Esophagus muscularis mucosa (tissue), 4 donors: Measurements from ENCODE around the gene NUP98. TPM values are rescaled to one million over a fixed set of nuclear protein-coding genes. Genes with fewer than 3 reads are reported as not detected.
"Not testable (repeated sequence)": the region's sequence is repeated elsewhere in the genome, so short reads cannot be mapped to it uniquely, and the experiment has no call there.

ENCODE experiments used
- DNase-seq: peaks from one replicate; pipeline ENCODE4 v3.0.0-alpha.2; 2017; ENCODE audit errors: extremely low spot score
- H3K27ac ChIP-seq, 4 donors: fragments of 200-600 bp; sonication (generic); replicated peaks in 1 of 4; 1 replicate in 3 of 4; 2 replicates in 1 of 4; pipeline ENCODE4 v1.5.1; 2016 to 2019; ENCODE audit warnings: mild to moderate bottlenecking in 1 of 4
- H3K27me3 ChIP-seq, 4 donors: fragments of 200-600 bp; sonication (generic); one replicate each; pipeline versions ENCODE4 v1.5.1 to v1.6.0; 2016 to 2019
- H3K36me3 ChIP-seq, 4 donors: fragments of 200-600 bp; sonication (generic); one replicate each; pipeline ENCODE4 v1.5.1; 2016 to 2019
- H3K4me1 ChIP-seq, 4 donors: fragments of 200-600 bp; sonication (generic); one replicate each; pipeline ENCODE4 v1.5.1; 2016 to 2019
- H3K4me3 ChIP-seq, 4 donors: fragments of 200-600 bp; sonication (generic); 1 replicate in 2 of 4; 2 replicates in 2 of 4; pipeline ENCODE4 v1.5.1; 2016 to 2019; ENCODE audit warnings: mild to moderate bottlenecking in 4 of 4, moderate library complexity in 1 of 4
- H3K9me3 ChIP-seq, 4 donors: fragments of 200-600 bp; sonication (generic); 1 replicate in 3 of 4; 2 replicates in 1 of 4; pipeline ENCODE4 v1.5.1; 2016 to 2019
- CTCF ChIP-seq, 3 experiments: fragments of 200-600 bp in 2 of 3; fragments of 450-650 bp in 1 of 3; sonication (generic) in 2 of 3; IDR thresholded peaks; one replicate each; pipeline ENCODE4 v1.5.1; 2017 to 2019; ENCODE audit warnings: antibody characterized with exemption in 3 of 3, mild to moderate bottlenecking in 2 of 3, moderate library complexity in 1 of 3
- EP300 ChIP-seq: sonication (generic); formaldehyde crosslinking; IDR thresholded peaks from one replicate; pipeline ENCODE4 v1.6.1; 2017; ENCODE audit warnings: antibody characterized with exemption
- POLR2A ChIP-seq: fragments of 450-650 bp; IDR thresholded peaks from one replicate; pipeline ENCODE4 v1.6.1; 2017; ENCODE audit warnings: antibody characterized with exemption, moderate library complexity, mild to moderate bottlenecking, low read depth
- POLR2AphosphoS5 ChIP-seq, 2 donors: sonication (generic); formaldehyde crosslinking; IDR thresholded peaks; one replicate each; pipeline ENCODE4 v1.6.1; 2017; ENCODE audit warnings: antibody characterized with exemption in 2 of 2
- WGBS: methylation state at CpG from one replicate; pipeline ENCODE4 v1.1.5; 2018; 5-methylcytosine and 5-hydroxymethylcytosine counted together
- intact Hi-C: fragments of 100-400 bp; cut with DNase I; formaldehyde crosslinking; loops from one replicate; pipeline ENCODE4 v1.15.1; 2023
- total RNA-seq, 4 donors: library from RNA; depleted of rRNA; stranded (reverse); fragments of >200 nt; gene quantifications; one replicate each; pipeline versions ENCODE4 v1.1.0 to v1.2.1, GENCODE V29; 2016

NUP98 gene
- total RNA-seq, 4 donors from 2014 or later: 67.7 to 117 (median 89.8) TPM

GRCh38 chr11:3659595-3660515 lies 137.5 kb downstream of the NUP98 start:
- DNase-seq: no peak
- Histone ChIP-seq H3K27me3 (no peaks in the 10 kb centered on the region), H3K36me3 (peaks cover 0 to 8% (median 1%) of the 10 kb centered on the region in 4 donors), H3K4me1 (no peaks in the 10 kb centered on the region), H3K27ac (no peak overlapping the region), H3K9me3 (no peaks in the 10 kb centered on the region), H3K4me3 (no peak overlapping the region)
- 93% methylated on average over 25 of the region's 33 CpGs for WGBS
- TF ChIP-seq POLR2A (no peak), EP300 (no peak), CTCF (IDR thresholded peaks at IDR 0.05) (no peak), POLR2AphosphoS5 (IDR thresholded peaks at IDR 0.05) (no peak)
- intact Hi-C loops: no loop called here

- H3K27me3 ChIP-seq: no peaks in the 10 kb centered on the region
- H3K36me3 ChIP-seq: no peaks in the 10 kb centered on the region
- TF ChIP-seq POLR2A: no peak
- TF ChIP-seq POLR2AphosphoS5 (IDR thresholded peaks at IDR 0.05): no peak
- TF ChIP-seq CTCF (IDR thresholded peaks at IDR 0.05): no peak
- H3K4me1 ChIP-seq: no peaks in the 10 kb centered on the region
- no peak overlapping the region for H3K27ac ChIP-seq
- H3K4me3 ChIP-seq: no peak overlapping the region
- H3K9me3 ChIP-seq: no peaks in the 10 kb centered on the region
- no peak for DNase-seq
- 91% methylated on average over 8 of the region's 8 CpGs for WGBS
- intact Hi-C loops: no loop called here
Observed at GRCh38 chr11:3658252-3658651, 139.1 kb downstream of the NUP98 start.

- H3K27ac ChIP-seq, H3K27me3 ChIP-seq, H3K9me3 ChIP-seq, intact Hi-C loops, H3K4me1 ChIP-seq, DNase-seq, H3K4me3 ChIP-seq, H3K36me3 ChIP-seq: not testable (repeated sequence)
- WGBS: 84% methylated on average over 5 of the region's 5 CpGs
Observed at GRCh38 chr11:3657331-3657730, 140.0 kb downstream of the NUP98 start.

- intact Hi-C loops: no loop called here
- Histone ChIP-seq H3K9me3 (no peaks in the 10 kb centered on the region), H3K4me3 (no peak overlapping the region), H3K27ac (no peak overlapping the region), H3K27me3 (no peaks in the 10 kb centered on the region), H3K4me1 (no peaks in the 10 kb centered on the region), H3K36me3 (no peaks in the 10 kb centered on the region)
- WGBS: 90% methylated on average over 3 of the region's 3 CpGs
- DNase-seq: no peak
- TF ChIP-seq EP300 (no peak), POLR2AphosphoS5 (IDR thresholded peaks at IDR 0.05) (no peak), CTCF (IDR thresholded peaks at IDR 0.05) (no peak), POLR2A (no peak)
Observed at GRCh38 chr11:3655547-3655946, 141.8 kb downstream of the NUP98 start.

- 84% methylated on average over 3 of the region's 3 CpGs for WGBS
- H3K36me3 ChIP-seq, H3K27me3 ChIP-seq, DNase-seq, H3K4me1 ChIP-seq, H3K4me3 ChIP-seq, intact Hi-C loops, H3K27ac ChIP-seq, H3K9me3 ChIP-seq: not testable (repeated sequence)
Observed at GRCh38 chr11:3652514-3652913, 144.8 kb downstream of the NUP98 start.

GRCh38 chr11:3649374-3649773 lies 148.0 kb downstream of the NUP98 start:
- WGBS: 56% methylated on average over 9 of the region's 9 CpGs
- DNase-seq, H3K4me1 ChIP-seq, H3K4me3 ChIP-seq, H3K36me3 ChIP-seq, H3K27me3 ChIP-seq, H3K27ac ChIP-seq, intact Hi-C loops, H3K9me3 ChIP-seq: not testable (repeated sequence)

GRCh38 chr11:3648843-3649242 lies 148.5 kb downstream of the NUP98 start:
- intact Hi-C loops, H3K4me3 ChIP-seq, DNase-seq, H3K4me1 ChIP-seq, H3K27ac ChIP-seq, H3K9me3 ChIP-seq, H3K27me3 ChIP-seq, H3K36me3 ChIP-seq: not testable (repeated sequence)
- WGBS: 87% methylated on average over 13 of the region's 13 CpGs
